Measurements from ENCODE around the gene KCNG2.

DNA sequence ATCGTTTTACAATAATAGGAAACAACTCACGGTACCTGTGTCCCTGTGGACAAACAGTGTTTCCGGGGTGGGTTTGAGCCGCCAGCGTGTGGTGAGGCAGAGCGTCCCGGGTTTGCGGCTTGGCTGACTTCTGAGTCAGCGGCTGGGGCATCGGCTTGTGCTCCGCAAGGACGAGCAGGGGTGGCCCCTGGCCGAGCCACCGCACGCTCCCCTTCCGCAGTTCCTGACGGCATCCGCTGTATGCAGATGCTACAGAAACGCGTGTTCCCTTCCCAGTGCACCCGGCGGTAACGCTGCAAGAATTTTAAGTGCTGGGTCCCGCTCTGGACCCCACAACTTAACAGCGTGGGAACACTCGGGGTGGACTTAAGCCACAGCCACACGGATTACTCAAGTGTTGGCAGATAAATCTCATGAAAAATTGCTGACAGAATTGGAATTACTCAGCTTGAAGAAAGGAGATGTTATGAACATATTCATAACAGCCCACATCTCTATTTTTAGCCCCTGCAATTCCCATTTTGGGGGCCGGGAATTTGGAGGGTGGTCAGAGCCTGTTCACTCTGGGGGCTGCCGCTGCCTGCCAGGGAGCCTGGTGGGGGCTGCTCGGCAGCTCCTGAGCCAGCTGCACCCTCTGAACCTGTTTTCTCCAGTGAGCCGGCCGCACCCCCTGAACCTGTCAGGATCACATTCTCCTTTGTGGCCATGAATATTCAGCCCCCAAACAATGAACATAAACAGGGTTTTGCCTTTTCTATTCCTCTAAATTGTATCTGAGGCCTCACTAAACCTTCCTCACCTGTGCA lies 12.6 kb upstream of the KCNG2 start:
- TF ChIP-seq CTCF (IDR thresholded peaks at IDR 0.05; ENCODE audit: poor library complexity) (no peak), EZH2 (IDR thresholded peaks at IDR 0.05; ENCODE audit: borderline replicate concordance) (no peak)
